GM23338 (cell line): Measurements from ENCODE around the gene POU3F1. TPM values are rescaled to one million over a fixed set of nuclear protein-coding genes. Genes with fewer than 3 reads are reported as not detected.

Experiments used
- ATAC-seq: fragments of 200-7000 bp; cut with Tn5 transposase; 3 replicates; pipeline ENCODE4 v1.9.1; 2020
- DNase-seq: peaks from one replicate; pipeline ENCODE4 v3.0.0-alpha.2; 2015; ENCODE audit warnings: low spot score
- H2AFZ ChIP-seq: fragments of 200-600 bp; sonication (generic); 2 replicates; pipeline ENCODE4 v1.8.0; 2016; ENCODE audit warnings: antibody characterized with exemption, mild to moderate bottlenecking, moderate library complexity
- H3F3A ChIP-seq: fragments of 200-600 bp; sonication (generic); replicated peaks from 2 replicates; pipeline ENCODE4 v1.8.0; 2017; ENCODE audit warnings: antibody characterized with exemption, mixed run types, low read depth
- H3K27ac ChIP-seq: fragments of 200-600 bp; sonication (generic); 2 replicates; pipeline ENCODE4 v1.6.1; 2016; ENCODE audit warnings: low read depth
- H3K27me3 ChIP-seq: fragments of 200-600 bp; sonication (generic); 2 replicates; pipeline ENCODE4 v1.8.0; 2016; ENCODE audit warnings: mild to moderate bottlenecking, mixed run types, moderate library complexity; ENCODE audit not compliant: insufficient read depth
- H3K36me3 ChIP-seq: fragments of 200-600 bp; sonication (generic); 2 replicates; pipeline ENCODE4 v1.8.0; 2016; ENCODE audit warnings: mild to moderate bottlenecking; ENCODE audit not compliant: insufficient read depth
- H3K4me1 ChIP-seq: fragments of 200-600 bp; sonication (generic); 2 replicates; pipeline ENCODE4 v1.8.0; 2016; ENCODE audit warnings: mild to moderate bottlenecking, moderate library complexity; ENCODE audit not compliant: insufficient read depth
- H3K4me2 ChIP-seq: fragments of 200-600 bp; sonication (generic); 2 replicates; pipeline ENCODE4 v1.7.1; 2017; ENCODE audit warnings: mixed run types
- H3K4me3 ChIP-seq: fragments of 200-600 bp; sonication (generic); 2 replicates; pipeline ENCODE4 v1.6.1; 2016; ENCODE audit warnings: mixed run types
- H3K79me2 ChIP-seq: fragments of 200-600 bp; sonication (generic); replicated peaks from 2 replicates; pipeline ENCODE4 v1.8.0; 2017; ENCODE audit warnings: mild to moderate bottlenecking; ENCODE audit not compliant: insufficient read depth
- H3K9me2 ChIP-seq: fragments of 200-600 bp; sonication (generic); 2 replicates; pipeline ENCODE4 v1.8.0; 2017; ENCODE audit not compliant: insufficient read depth
- H4K20me1 ChIP-seq: fragments of 200-600 bp; sonication (generic); replicated peaks from 2 replicates; pipeline ENCODE4 v1.8.0; 2017; ENCODE audit warnings: mild to moderate bottlenecking; ENCODE audit not compliant: insufficient read depth
- H3K27ac Mint-ChIP-seq: 2 replicates; pipeline ENCODE4 v1.8.0; 2020; ENCODE audit warnings: inconsistent platforms, mild to moderate bottlenecking, moderate library complexity, mixed read lengths
- H3K27me3 Mint-ChIP-seq: 3 replicates; pipeline ENCODE4 v1.8.0; 2022; ENCODE audit warnings: low read depth, mild to moderate bottlenecking, moderate library complexity, mixed read lengths, inconsistent platforms; ENCODE audit not compliant: insufficient read depth, poor library complexity
- H3K36me3 Mint-ChIP-seq: 3 replicates; pipeline ENCODE4 v1.8.0; 2021; ENCODE audit warnings: low read depth, mild to moderate bottlenecking, inconsistent platforms, moderate library complexity, mixed read lengths
- H3K4me1 Mint-ChIP-seq: 3 replicates; pipeline ENCODE4 v1.8.0; 2020; ENCODE audit warnings: mild to moderate bottlenecking, inconsistent platforms, mixed read lengths
- H3K4me3 Mint-ChIP-seq: 3 replicates; pipeline ENCODE4 v1.8.0; 2021; ENCODE audit warnings: moderate library complexity, mild to moderate bottlenecking, inconsistent platforms, mixed read lengths
- H3K9me3 Mint-ChIP-seq: 3 replicates; pipeline ENCODE4 v1.8.0; 2020; ENCODE audit warnings: moderate library complexity, mild to moderate bottlenecking, inconsistent platforms, mixed read lengths
- CREB1 ChIP-seq: fragments of 250-450 bp; sonication (Bioruptor Pico); IDR thresholded peaks from 2 replicates; pipeline ENCODE4 v1.5.0; 2020; ENCODE audit warnings: low read depth, mild to moderate bottlenecking, moderate library complexity
- CTCF ChIP-seq, 2 experiments: fragments of 200-600 bp in 1 of 2; sonication (generic) in 1 of 2; conservative IDR thresholded peaks; 2 replicates each; pipeline versions ENCODE4 v1.5.1 to v1.6.1; 2016 to 2017; ENCODE audit warnings: antibody characterized with exemption in 2 of 2, low read depth in 2 of 2, mild to moderate bottlenecking in 2 of 2, moderate library complexity in 1 of 2
- EZH2phosphoT487 ChIP-seq: fragments of 200-600 bp; sonication (generic); IDR thresholded peaks from one replicate; pipeline ENCODE4 v1.8.1; 2018; ENCODE audit warnings: antibody characterized with exemption; ENCODE audit not compliant: unreplicated experiment
- POLR2AphosphoS5 ChIP-seq: IDR thresholded peaks from 2 replicates; pipeline ENCODE4 v1.6.1; 2016; ENCODE audit warnings: antibody characterized with exemption, low read depth
- STAT1 ChIP-seq: IDR thresholded peaks from one replicate; pipeline ENCODE4 v1.6.1; 2016; ENCODE audit warnings: antibody characterized with exemption; ENCODE audit not compliant: unreplicated experiment
- ZNF114 ChIP-seq: fragments of 250-450 bp; sonication (Bioruptor Pico); IDR thresholded peaks from 2 replicates; pipeline ENCODE4 v1.5.0; 2020; ENCODE audit warnings: mild to moderate bottlenecking, moderate library complexity
- polyA plus RNA-seq: library from polyadenylated mRNA; unstranded; fragments of >200 nt; fragmentation: Nextera tagmentation; extraction: Ambion mirVana; gene quantifications from 2 replicates; pipeline ENCODE4 v1.2.1, GENCODE V29; 2016
- total RNA-seq: library from RNA; depleted of rRNA; stranded (reverse); fragments of >200 nt; shearing (Covaris generic); gene quantifications from 2 replicates; pipeline ENCODE4 v1.2.3, GENCODE V29; 2014
- TF ChIP-seq, protein P1 (sequence below): IDR thresholded peaks from one replicate; pipeline ENCODE4 v1.6.1; 2018; ENCODE audit warnings: antibody characterized with exemption; ENCODE audit not compliant: unreplicated experiment
- TF ChIP-seq, protein P2 (sequence below): fragments of 250-450 bp; sonication (Bioruptor Pico); IDR thresholded peaks from 2 replicates; pipeline ENCODE4 v1.5.0; 2020; ENCODE audit warnings: mild to moderate bottlenecking, moderate library complexity

Gene POU3F1
- total and polyA plus RNA-seq, 2 experiments from 2014 or later, result 3.6 to 11.5 TPM

GRCh38 chr1:38028105-38028591 is 18.4 kb downstream of the POU3F1 start:
- DNase-seq (peak; percentile 43), ATAC-seq (peak; percentile 19)
- Histone ChIP-seq H3F3A (peaks cover 27% of the 10 kb centered on the region), H3K36me3 (peaks cover 18% of the 10 kb centered on the region), H3K9me2 (no peaks in the 10 kb centered on the region), H2AFZ (no peak overlapping the region), H3K4me2 (0 out of 2 replicates have a peak overlapping the region, but pooled peaks have one; percentile 26), H3K27ac (peak overlapping the region; percentile 3; the same call in 1 of the 2 replicates), H3K4me3 (no peak overlapping the region; the same call in 1 of the 2 replicates), H3K27me3 (no peaks in the 10 kb centered on the region), H4K20me1 (no peaks in the 10 kb centered on the region; the same call in 1 of the 2 replicates), H3K79me2 (no peaks in the 10 kb centered on the region), H3K4me1 (peaks cover 34% of the 10 kb centered on the region)
- no peaks in the 10 kb centered on the region; the same call in 2 of the 3 replicates for H3K9me3 Mint-ChIP-seq
- H3K27me3 Mint-ChIP-seq, result peaks cover 14% of the 10 kb centered on the region
- peak overlapping the region; percentile 86 for H3K27ac Mint-ChIP-seq
- H3K36me3 Mint-ChIP-seq, result peaks cover 26% of the 10 kb centered on the region
- peaks cover 53% of the 10 kb centered on the region for H3K4me1 Mint-ChIP-seq
- H3K4me3 Mint-ChIP-seq, result no peak overlapping the region; the same call in 2 of the 3 replicates
- TF ChIP-seq POLR2AphosphoS5 (peak; percentile 37; the same call in 1 of the 2 replicates), CTCF (conservative IDR thresholded peaks at IDR 0.05; ENCODE audit: low read depth in 2 of 2) (no peak)

DNA sequence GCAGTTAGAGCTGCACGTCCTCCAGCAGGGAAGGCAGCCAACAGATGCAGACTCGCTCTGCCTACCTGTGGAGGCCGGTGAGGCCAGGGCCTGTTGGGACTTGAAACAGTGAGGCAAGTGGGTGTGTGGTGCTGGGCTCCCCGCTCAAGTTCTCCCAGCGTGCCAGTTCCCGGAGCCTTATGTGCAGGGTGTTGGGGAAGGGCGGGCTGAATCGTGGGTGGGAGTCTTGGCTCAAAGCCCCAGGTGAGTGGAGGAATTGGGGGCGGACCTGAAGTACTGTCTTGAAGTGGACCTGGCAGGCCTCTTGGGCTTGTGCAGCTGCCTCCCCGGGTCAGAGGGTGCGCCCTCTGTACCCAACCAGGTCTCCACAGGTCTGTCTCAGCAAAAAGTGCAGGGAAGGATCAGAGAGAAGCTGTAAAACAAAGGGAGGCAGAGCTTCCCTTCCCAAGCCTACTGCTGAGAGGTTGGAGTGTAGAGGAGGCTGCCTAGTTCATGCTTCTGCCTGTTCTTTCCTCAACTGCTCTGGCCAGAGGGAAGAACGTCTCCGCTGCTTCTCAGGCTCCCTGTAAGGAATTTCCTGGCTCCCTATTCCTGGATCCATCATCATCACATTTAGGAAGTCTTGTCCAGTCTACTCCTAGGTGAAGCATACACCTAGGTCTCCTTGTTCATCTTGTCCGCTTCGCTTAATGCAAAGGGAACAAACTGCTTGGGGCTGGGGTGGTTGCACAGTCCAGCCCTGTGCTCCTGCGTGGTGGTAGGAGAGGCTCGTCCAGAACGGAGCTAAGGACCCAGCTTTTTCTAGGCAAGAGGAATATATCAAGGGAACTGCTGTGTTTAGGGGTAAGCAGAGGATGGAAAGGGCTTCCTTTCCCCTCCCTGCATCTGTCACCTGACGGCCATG is 19.1 kb downstream of the POU3F1 start:
- Mint-ChIP-seq H3K9me3 (no peaks in the 10 kb centered on the region; the same call in 2 of the 3 replicates), H3K27me3 (peaks cover 11% of the 10 kb centered on the region), H3K4me3 (no peak overlapping the region; the same call in 2 of the 3 replicates), H3K4me1 (peaks cover 53% of the 10 kb centered on the region), H3K27ac (peak overlapping the region; percentile 86), H3K36me3 (peaks cover 32% of the 10 kb centered on the region)
- H3K4me3 ChIP-seq, result no peak overlapping the region
- no peaks in the 10 kb centered on the region for H3K79me2 ChIP-seq
- H3K9me2 ChIP-seq, result no peaks in the 10 kb centered on the region
- H3K27ac ChIP-seq, result no peak overlapping the region
- DNase-seq, result no peak
- H4K20me1 ChIP-seq, result peaks cover 4% of the 10 kb centered on the region; the same call in 1 of the 2 replicates
- no peak for ATAC-seq
- H2AFZ ChIP-seq, result no peak overlapping the region
- peaks cover 31% of the 10 kb centered on the region for H3F3A ChIP-seq
- H3K4me1 ChIP-seq, result peaks cover 34% of the 10 kb centered on the region
- H3K27me3 ChIP-seq, result no peaks in the 10 kb centered on the region
- 0 out of 2 replicates have a peak overlapping the region, but pooled peaks have one; percentile 26 for H3K4me2 ChIP-seq
- peaks cover 25% of the 10 kb centered on the region for H3K36me3 ChIP-seq
- TF ChIP-seq CREB1 (CRISPR knock-in tag) (no peak), STAT1 (no peak), ZNF114 (CRISPR knock-in tag) (no peak), EZH2phosphoT487 (no peak)
- TF ChIP-seq, protein P1, sequence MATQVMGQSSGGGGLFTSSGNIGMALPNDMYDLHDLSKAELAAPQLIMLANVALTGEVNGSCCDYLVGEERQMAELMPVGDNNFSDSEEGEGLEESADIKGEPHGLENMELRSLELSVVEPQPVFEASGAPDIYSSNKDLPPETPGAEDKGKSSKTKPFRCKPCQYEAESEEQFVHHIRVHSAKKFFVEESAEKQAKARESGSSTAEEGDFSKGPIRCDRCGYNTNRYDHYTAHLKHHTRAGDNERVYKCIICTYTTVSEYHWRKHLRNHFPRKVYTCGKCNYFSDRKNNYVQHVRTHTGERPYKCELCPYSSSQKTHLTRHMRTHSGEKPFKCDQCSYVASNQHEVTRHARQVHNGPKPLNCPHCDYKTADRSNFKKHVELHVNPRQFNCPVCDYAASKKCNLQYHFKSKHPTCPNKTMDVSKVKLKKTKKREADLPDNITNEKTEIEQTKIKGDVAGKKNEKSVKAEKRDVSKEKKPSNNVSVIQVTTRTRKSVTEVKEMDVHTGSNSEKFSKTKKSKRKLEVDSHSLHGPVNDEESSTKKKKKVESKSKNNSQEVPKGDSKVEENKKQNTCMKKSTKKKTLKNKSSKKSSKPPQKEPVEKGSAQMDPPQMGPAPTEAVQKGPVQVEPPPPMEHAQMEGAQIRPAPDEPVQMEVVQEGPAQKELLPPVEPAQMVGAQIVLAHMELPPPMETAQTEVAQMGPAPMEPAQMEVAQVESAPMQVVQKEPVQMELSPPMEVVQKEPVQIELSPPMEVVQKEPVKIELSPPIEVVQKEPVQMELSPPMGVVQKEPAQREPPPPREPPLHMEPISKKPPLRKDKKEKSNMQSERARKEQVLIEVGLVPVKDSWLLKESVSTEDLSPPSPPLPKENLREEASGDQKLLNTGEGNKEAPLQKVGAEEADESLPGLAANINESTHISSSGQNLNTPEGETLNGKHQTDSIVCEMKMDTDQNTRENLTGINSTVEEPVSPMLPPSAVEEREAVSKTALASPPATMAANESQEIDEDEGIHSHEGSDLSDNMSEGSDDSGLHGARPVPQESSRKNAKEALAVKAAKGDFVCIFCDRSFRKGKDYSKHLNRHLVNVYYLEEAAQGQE, result no peak
- TF ChIP-seq, protein P2, sequence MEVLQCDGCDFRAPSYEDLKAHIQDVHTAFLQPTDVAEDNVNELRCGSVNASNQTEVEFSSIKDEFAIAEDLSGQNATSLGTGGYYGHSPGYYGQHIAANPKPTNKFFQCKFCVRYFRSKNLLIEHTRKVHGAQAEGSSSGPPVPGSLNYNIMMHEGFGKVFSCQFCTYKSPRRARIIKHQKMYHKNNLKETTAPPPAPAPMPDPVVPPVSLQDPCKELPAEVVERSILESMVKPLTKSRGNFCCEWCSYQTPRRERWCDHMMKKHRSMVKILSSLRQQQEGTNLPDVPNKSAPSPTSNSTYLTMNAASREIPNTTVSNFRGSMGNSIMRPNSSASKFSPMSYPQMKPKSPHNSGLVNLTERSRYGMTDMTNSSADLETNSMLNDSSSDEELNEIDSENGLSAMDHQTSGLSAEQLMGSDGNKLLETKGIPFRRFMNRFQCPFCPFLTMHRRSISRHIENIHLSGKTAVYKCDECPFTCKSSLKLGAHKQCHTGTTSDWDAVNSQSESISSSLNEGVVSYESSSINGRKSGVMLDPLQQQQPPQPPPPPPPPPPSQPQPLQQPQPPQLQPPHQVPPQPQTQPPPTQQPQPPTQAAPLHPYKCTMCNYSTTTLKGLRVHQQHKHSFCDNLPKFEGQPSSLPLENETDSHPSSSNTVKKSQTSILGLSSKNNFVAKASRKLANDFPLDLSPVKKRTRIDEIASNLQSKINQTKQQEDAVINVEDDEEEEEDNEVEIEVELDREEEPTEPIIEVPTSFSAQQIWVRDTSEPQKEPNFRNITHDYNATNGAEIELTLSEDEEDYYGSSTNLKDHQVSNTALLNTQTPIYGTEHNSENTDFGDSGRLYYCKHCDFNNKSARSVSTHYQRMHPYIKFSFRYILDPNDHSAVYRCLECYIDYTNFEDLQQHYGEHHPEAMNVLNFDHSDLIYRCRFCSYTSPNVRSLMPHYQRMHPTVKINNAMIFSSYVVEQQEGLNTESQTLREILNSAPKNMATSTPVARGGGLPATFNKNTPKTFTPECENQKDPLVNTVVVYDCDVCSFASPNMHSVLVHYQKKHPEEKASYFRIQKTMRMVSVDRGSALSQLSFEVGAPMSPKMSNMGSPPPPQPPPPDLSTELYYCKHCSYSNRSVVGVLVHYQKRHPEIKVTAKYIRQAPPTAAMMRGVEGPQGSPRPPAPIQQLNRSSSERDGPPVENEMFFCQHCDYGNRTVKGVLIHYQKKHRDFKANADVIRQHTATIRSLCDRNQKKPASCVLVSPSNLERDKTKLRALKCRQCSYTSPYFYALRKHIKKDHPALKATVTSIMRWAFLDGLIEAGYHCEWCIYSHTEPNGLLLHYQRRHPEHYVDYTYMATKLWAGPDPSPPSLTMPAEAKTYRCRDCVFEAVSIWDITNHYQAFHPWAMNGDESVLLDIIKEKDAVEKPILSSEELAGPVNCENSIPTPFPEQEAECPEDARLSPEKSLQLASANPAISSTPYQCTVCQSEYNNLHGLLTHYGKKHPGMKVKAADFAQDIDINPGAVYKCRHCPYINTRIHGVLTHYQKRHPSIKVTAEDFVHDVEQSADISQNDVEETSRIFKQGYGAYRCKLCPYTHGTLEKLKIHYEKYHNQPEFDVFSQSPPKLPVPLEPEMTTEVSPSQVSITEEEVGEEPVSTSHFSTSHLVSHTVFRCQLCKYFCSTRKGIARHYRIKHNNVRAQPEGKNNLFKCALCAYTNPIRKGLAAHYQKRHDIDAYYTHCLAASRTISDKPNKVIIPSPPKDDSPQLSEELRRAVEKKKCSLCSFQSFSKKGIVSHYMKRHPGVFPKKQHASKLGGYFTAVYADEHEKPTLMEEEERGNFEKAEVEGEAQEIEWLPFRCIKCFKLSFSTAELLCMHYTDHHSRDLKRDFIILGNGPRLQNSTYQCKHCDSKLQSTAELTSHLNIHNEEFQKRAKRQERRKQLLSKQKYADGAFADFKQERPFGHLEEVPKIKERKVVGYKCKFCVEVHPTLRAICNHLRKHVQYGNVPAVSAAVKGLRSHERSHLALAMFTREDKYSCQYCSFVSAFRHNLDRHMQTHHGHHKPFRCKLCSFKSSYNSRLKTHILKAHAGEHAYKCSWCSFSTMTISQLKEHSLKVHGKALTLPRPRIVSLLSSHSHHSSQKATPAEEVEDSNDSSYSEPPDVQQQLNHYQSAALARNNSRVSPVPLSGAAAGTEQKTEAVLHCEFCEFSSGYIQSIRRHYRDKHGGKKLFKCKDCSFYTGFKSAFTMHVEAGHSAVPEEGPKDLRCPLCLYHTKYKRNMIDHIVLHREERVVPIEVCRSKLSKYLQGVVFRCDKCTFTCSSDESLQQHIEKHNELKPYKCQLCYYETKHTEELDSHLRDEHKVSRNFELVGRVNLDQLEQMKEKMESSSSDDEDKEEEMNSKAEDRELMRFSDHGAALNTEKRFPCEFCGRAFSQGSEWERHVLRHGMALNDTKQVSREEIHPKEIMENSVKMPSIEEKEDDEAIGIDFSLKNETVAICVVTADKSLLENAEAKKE, result no peak
